ENCODE results near the gene WDR59. TPM values are rescaled to one million over a fixed set of nuclear protein-coding genes. Genes with fewer than 3 reads are reported as not detected.

The WDR59 gene
- total RNA-seq, 2 experiments from 2014 or later: 26.3 to 80.3 TPM

GRCh38 chr16:74999609-75000480 lies 14.9 kb upstream of the WDR59 start:
- H4K20me1 ChIP-seq (ENCODE audit: insufficient read depth, low read length): 0 out of 2 replicates have a peak, but pooled peaks cover 6% of the 10 kb centered on the region
- no TSS peak for BruUV-seq (replicated peaks)
- intact Hi-C loops (cut with micrococcal nuclease; ENCODE audit: unreplicated experiment): loop anchor here (1.0 kb wide), 1 partner anchor 75 kb away; no protein-coding TSS in a partner anchor
- peak overlapping the region; percentile 87 for H3K4me2 ChIP-seq (ENCODE audit: low read length)
- H3K9me3 ChIP-seq (ENCODE audit: low read length): no peaks in the 10 kb centered on the region
- CTCF ChIA-PET (ENCODE audit: unreplicated experiment): interaction anchor here (1.0 kb wide), 1 partner anchor 12 kb away, joined by 3 read pairs; no protein-coding TSS in a partner anchor
- peak overlapping the region; percentile 57 for H2AFZ ChIP-seq (ENCODE audit: low read length)
- peaks cover 26% of the 10 kb centered on the region for H3K4me1 ChIP-seq (ENCODE audit: insufficient read depth, low read length, poor library complexity, severe bottlenecking)
- H3K4me3 ChIP-seq (ENCODE audit: low read depth, low read length, poor library complexity, severe bottlenecking): peak overlapping the region; percentile 92
- peak; percentile 53 for DNase-seq (ENCODE audit: low spot score)
- TF ChIP-seq CTCF (conservative IDR thresholded peaks at IDR 0.05; ENCODE audit: low read length): no peak
- TF ChIP-seq EZH2phosphoT487 (IDR thresholded peaks at IDR 0.05; ENCODE audit: borderline replicate concordance, low read depth, low read length): no peak
- POLR2A ChIA-PET: no interaction called here
- no peaks in the 10 kb centered on the region for H3K9me2 ChIP-seq (ENCODE audit: insufficient read depth, low read length)
- no peaks in the 10 kb centered on the region for H3K79me2 ChIP-seq (ENCODE audit: insufficient read depth, low read depth, low read length)
- H3K36me3 ChIP-seq (ENCODE audit: insufficient read depth, low read length): no peaks in the 10 kb centered on the region
- no peak overlapping the region for H3K27ac ChIP-seq (ENCODE audit: low read depth, low read length, poor library complexity, severe bottlenecking)

DNA sequence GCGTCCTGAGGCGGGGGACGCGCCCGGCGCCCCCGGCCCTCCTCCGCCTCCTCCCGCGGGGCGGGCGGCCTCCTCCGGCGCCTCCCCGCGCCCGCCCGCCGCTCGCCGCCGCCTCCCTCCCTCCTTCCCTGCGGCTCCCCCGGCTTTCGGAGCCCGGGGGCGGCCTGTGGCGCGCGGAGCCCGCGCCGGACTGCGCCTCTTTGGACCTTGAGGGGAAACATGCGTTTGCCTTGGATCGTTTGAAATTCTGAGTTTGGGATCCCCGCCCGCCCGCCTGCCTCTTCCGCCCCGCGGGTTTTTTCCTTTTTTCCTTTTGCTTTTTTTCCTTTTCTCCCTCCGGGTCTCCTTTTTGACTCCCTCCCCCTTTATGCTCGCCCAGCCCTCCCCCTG lies 14.3 kb upstream of the WDR59 start:
- no peak for DNase-seq (ENCODE audit: low spot score)
- Histone ChIP-seq H2AFZ (ENCODE audit: low read length) (peak overlapping the region; percentile 57), H3K36me3 (ENCODE audit: insufficient read depth, low read length) (no peaks in the 10 kb centered on the region), H3K9me3 (ENCODE audit: low read length) (no peaks in the 10 kb centered on the region), H3K4me1 (ENCODE audit: insufficient read depth, low read length, poor library complexity, severe bottlenecking) (peaks cover 26% of the 10 kb centered on the region), H4K20me1 (ENCODE audit: insufficient read depth, low read length) (0 out of 2 replicates have a peak, but pooled peaks cover 6% of the 10 kb centered on the region), H3K27ac (ENCODE audit: low read depth, low read length, poor library complexity, severe bottlenecking) (no peak overlapping the region), H3K4me2 (ENCODE audit: low read length) (peak overlapping the region; percentile 87), H3K4me3 (ENCODE audit: low read depth, low read length, poor library complexity, severe bottlenecking) (peak overlapping the region; percentile 92), H3K9me2 (ENCODE audit: insufficient read depth, low read length) (no peaks in the 10 kb centered on the region), H3K79me2 (ENCODE audit: insufficient read depth, low read depth, low read length) (no peaks in the 10 kb centered on the region)
- ChIA-PET POLR2A (no interaction called here), CTCF (ENCODE audit: unreplicated experiment) (interaction anchor here (1.0 kb wide), 1 partner anchor 12 kb away, joined by 3 read pairs; no protein-coding TSS in a partner anchor)
- BruUV-seq (replicated peaks): no TSS peak
- intact Hi-C loops (cut with micrococcal nuclease; ENCODE audit: unreplicated experiment): loop anchor here (1.0 kb wide), 1 partner anchor 76 kb away; no protein-coding TSS in a partner anchor
- TF ChIP-seq EZH2phosphoT487 (IDR thresholded peaks at IDR 0.05; ENCODE audit: borderline replicate concordance, low read depth, low read length) (no peak), CTCF (conservative IDR thresholded peaks at IDR 0.05; ENCODE audit: low read length) (no peak)
